HEK293T (cell line): Measurements from ENCODE around the gene SIAH3.

ENCODE experiments used
- ARNT ChIP-seq: fragments of 450-650 bp; IDR thresholded peaks from 2 replicates; pipeline ENCODE4 v1.6.1; 2017; ENCODE audit warnings: mild to moderate bottlenecking
- CTBP1 ChIP-seq: fragments of 450-650 bp; IDR thresholded peaks from 2 replicates; pipeline ENCODE4 v1.6.1; 2016; ENCODE audit warnings: borderline replicate concordance
- ELF4 ChIP-seq: fragments of 450-650 bp; IDR thresholded peaks from 2 replicates; pipeline ENCODE4 v1.6.1; 2017; ENCODE audit warnings: antibody characterized with exemption
- FOXK2 ChIP-seq: fragments of 450-650 bp; IDR thresholded peaks from 2 replicates; pipeline ENCODE4 v1.6.1; 2016; ENCODE audit warnings: mild to moderate bottlenecking
- FOXM1 ChIP-seq: fragments of 450-650 bp; IDR thresholded peaks from 2 replicates; pipeline ENCODE4 v1.6.1; 2017; ENCODE audit warnings: mild to moderate bottlenecking, borderline replicate concordance
- NFRKB ChIP-seq: fragments of 450-650 bp; IDR thresholded peaks from 2 replicates; pipeline ENCODE4 v1.6.1; 2016; ENCODE audit warnings: mild to moderate bottlenecking, moderate library complexity
- SP1 ChIP-seq: fragments of 450-650 bp; IDR thresholded peaks from 2 replicates; pipeline ENCODE4 v1.6.1; 2017
- SUZ12 ChIP-seq: fragments of 450-650 bp; IDR thresholded peaks from 2 replicates; pipeline ENCODE4 v1.6.1; 2016; ENCODE audit warnings: mild to moderate bottlenecking
- TARDBP ChIP-seq: fragments of 450-650 bp; IDR thresholded peaks from 2 replicates; pipeline ENCODE4 v1.6.1; 2016
- ZNF384 ChIP-seq: fragments of 450-650 bp; IDR thresholded peaks from 2 replicates; pipeline ENCODE4 v1.6.1; 2016

- TF ChIP-seq ZNF384 (no peak), FOXK2 (no peak), ARNT (no peak), CTBP1 (no peak), FOXM1 (no peak), ELF4 (no peak), NFRKB (no peak), SUZ12 (no peak), SP1 (no peak), TARDBP (no peak)
Observed at GRCh38 chr13:45828256-45828968, 23.1 kb downstream of the SIAH3 start.
